Posterior cingulate gyrus (tissue), 11 donors: Measurements from ENCODE around the gene PELI2.

Experiments
- DNase-seq, 10 donors: peaks; one replicate each; pipeline versions ENCODE4 v3.0.0 to v3.0.0-alpha.2; 2020 to 2021; ENCODE audit warnings: mixed read lengths in 3 of 10
- intact Hi-C: fragments of 100-400 bp; cut with DNase I; formaldehyde crosslinking; loops from one replicate; pipeline ENCODE4 v1.15.1; 2023

PELI2 gene

GRCh38 chr14:56136571-56137452 is 18.6 kb downstream of the PELI2 start:
- intact Hi-C loops: no loop called here
- DNase-seq: no peak

- no peak for DNase-seq
- intact Hi-C loops: no loop called here
Measured at GRCh38 chr14:56137453-56137807, 19.2 kb downstream of the PELI2 start.

GRCh38 chr14:56137849-56138248 is 19.6 kb downstream of the PELI2 start:
- DNase-seq: no peak
- intact Hi-C loops: no loop called here

DNA sequence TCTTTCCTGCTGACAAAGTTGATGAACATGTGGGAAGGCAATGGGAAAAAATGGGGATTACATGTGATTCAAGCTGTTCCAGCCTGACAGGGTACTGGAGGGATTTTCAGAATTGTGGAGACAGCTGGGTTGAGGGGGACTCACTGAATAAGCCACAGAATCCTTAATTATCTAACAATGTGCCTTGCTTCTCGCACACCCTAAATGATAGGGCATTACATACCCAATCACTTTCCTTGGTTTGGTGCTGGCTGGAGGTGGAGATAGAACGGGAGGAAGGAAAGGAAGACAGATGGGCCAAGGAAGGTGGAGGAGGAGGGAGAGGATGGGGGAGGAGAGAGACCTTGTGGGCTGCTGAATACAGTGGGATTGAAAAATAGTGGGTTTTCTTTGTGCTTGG is 20.7 kb downstream of the PELI2 start:
- intact Hi-C loops: no loop called here

DNA sequence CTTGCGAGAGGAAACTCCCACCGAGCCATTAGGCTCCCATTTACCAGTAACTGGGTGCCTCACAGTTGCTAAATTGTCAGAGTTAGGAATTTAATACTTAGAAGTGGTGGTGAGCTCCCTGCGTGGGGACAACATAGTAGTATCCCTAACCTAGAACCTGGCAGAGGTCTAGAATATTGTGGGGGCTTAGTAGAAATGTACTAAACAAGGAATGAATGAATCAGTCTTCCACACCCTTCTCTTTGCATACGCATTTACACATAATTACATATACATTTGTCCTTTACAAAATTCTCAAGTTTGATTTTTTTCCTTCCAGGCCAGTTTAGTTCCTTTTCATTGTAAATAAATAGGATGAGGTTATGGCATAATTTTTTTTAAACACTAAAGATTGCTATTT is 24.1 kb downstream of the PELI2 start:
- no peak for DNase-seq
- intact Hi-C loops: no loop called here

More for the DNA sequence above, 20.7 kb downstream of the PELI2 start:
- no peak for DNase-seq

- intact Hi-C loops: no loop called here
- DNase-seq: no peak
Measured at GRCh38 chr14:56143025-56143424, 24.8 kb downstream of the PELI2 start.

- no peak for DNase-seq
- intact Hi-C loops: no loop called here
Measured at GRCh38 chr14:56144176-56144575, 26.0 kb downstream of the PELI2 start.

DNA sequence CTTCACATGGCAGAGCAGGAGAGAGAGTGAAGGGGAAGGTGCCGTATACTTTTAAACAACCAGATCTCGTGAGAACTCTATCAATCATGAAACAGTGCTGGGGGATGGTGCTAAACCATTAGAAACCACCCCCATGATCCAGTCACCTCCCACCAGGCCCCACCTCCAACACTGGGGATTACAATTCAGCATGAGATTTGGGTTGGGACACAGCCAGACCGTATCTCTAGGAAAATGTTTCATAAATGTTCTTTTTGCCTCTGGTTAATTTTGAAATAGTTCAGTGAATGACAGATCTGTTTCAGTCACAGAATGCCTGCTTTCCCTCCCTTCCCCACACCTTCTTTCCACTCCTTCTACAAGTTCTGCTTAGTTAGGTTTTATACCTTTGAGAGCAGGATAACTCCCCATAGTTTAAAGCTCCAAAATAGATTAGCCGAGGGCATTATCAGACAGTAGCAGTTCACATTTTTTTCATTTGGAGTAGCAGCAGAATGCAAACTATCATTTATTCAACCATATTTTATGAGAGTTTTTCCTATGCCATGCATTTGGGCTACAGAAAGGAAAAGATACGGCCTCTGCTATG is 27.1 kb downstream of the PELI2 start:
- intact Hi-C loops: no loop called here
- DNase-seq: no peak

DNA sequence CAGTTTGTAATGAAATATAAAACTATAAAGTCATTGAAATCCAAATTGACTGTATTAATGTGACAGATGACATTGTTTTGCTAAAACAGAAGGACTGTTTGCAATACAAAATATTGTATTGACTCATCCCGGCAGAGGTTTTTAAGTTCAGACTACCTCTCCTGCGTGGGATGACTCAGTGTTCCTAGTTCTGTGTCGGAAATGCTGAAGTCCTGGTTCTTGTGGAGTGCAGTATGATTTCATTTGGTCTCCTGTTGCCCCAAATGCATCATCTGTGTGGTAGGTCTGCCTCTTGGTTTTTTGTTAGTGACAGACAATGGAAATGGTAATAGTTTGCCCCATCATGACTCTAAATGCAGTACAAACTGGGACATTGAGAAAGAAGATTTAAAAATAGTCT is 27.8 kb downstream of the PELI2 start:
- DNase-seq: no peak

GRCh38 chr14:56147449-56147848 is 29.2 kb downstream of the PELI2 start:
- intact Hi-C loops: no loop called here
- no peak for DNase-seq

More for the DNA sequence above, 27.8 kb downstream of the PELI2 start:
- intact Hi-C loops: no loop called here

DNA sequence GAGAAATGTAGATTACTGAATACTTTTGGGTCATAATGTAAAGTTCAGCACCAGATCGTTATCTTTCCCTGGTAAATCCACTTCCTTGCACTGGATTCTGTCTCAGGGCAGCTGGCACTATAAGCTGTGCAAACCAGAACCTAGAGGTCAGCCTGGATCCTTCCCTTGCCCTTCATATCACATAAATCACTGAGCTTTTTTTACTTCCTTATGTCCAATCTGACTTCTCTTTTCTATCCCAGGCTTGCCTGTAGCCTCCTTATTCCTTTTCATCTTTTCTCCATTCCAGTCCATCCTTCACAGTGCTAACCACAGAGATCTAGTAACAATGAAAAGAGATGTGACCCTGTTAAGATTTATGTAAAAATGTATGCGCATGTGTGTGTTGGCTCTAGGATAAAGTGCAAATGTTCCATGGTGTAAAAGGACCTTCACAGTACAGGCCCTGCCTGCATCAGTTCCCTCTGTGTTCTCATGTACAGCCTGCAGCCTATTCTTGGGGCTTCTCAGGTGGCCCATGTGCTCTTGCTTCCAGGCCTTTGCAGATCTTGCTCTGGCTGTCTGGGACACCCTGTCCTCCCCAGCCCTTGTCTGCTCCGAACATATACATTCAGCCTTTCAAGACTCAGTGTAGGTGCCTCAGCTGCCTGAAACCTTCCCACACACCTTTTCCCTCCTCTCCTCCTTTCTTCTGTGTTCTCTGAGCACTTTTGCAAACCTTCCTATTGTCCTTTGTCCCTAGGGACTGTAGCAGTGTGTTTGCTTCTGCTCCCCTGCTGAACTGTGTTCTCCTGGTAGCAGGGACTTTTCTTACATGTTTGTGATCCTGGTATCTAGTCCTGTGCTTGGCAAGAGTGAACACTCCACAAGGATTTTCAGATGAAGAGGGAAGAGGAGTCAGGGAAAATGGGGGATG is 30.0 kb downstream of the PELI2 start:
- no peak for DNase-seq
- intact Hi-C loops: no loop called here

DNA sequence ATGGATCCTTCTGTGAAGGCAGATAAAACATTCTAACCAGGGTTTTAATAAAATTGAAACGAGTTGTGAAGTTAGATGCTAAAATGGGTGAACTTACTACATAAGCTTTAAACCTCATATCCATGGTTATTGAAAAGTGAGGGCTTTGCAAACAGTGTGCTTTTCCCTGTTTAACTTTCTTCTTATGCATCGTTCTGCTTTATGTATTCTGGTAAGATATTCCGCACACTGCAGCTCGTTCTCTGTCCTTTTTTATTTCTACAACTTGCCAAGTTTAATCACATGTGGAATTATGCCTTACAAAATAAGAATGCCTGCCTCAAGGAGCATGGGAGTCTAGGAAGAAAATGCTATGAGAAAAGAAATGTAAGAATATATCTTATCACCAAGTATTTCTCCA is 30.9 kb downstream of the PELI2 start:
- intact Hi-C loops: no loop called here
- no peak for DNase-seq

DNA sequence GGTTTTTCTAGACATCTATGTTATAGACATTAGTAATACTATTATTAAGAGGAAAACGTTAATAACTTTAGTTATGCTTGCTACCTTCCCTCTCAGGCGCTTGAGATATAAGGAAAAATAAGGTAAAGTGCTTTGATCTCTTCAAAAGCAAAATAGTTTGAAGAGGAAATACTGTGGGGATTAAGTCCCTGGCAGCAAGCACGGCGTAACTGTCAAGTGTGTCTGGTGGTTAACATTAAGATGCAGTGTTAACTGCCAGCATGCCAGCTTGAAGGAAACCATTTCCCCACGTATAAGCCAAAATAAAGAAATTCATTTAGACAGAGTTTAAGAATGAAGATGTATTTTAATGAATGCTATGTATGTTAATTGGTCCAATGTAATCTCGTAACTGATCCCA is 31.8 kb downstream of the PELI2 start:
- intact Hi-C loops: no loop called here
- no peak for DNase-seq

DNA sequence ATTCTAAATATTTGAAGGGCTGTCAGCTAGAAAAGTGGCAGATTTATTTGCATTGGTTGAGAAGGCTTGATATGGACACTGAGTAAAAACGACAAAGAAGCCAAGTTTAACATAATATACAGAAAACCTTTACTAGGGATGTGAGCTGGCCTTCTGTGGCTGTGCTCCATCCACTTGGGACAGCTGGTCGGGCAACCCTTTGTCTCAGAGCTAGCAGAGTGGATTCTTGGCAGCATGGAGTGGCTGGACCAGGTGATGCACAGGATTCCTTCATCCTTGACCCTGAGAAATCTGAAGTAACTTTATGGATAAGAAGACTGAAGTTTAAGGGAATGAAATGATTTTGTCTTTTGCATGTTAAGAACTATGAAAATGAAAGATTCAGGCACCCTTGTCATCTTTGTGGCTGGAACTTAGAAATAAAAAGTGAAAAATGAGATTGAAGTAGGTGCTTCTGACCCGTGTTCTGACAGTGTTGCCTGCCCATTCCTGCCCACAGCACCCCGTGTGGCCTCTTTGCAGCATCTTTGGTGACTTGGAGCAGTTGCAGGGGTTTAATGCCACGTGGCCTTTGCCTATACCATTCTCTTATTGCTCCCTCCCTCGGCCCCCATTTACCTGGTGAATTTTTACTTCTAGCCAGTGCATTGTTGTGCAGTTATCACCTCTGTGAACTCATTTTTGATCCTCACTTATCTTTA is 32.6 kb downstream of the PELI2 start:
- DNase-seq: no peak
- intact Hi-C loops: no loop called here

GRCh38 chr14:56152221-56152620 is 34.0 kb downstream of the PELI2 start:
- intact Hi-C loops: no loop called here
- DNase-seq: no peak

- intact Hi-C loops: no loop called here
- no peak for DNase-seq
Measured at GRCh38 chr14:56153267-56153666, 35.1 kb downstream of the PELI2 start.

DNA sequence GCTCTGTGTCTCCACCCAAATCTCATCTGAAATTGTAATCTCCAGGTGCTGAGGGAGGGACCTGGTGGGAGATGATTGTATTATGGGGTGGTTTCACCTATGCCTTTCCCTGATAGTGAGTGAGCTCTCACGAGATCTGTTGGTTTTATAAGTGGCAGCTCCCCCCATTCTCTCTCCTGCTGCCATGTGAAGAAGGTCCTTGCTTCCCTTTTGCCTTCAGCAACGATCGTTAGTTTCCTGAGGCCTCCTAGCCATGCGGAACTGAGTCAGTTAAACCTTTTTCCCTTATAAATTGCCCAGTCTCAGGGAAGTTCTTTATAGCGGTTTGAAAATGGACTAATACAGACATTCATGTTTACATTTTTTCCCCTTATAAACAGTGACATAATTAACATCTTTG is 36.1 kb downstream of the PELI2 start:
- intact Hi-C loops: no loop called here
- DNase-seq: no peak

GRCh38 chr14:56156096-56156495 is 37.9 kb downstream of the PELI2 start:
- intact Hi-C loops: no loop called here
- no peak for DNase-seq

GRCh38 chr14:56159066-56159465 is 40.9 kb downstream of the PELI2 start:
- DNase-seq: no peak
- intact Hi-C loops: no loop called here

GRCh38 chr14:56160088-56160487 is 41.9 kb downstream of the PELI2 start:
- intact Hi-C loops: no loop called here

GRCh38 chr14:56161658-56162057 is 43.4 kb downstream of the PELI2 start:
- intact Hi-C loops: no loop called here

More at GRCh38 chr14:56160088-56160487, 41.9 kb downstream of the PELI2 start:
- DNase-seq: no peak

More at GRCh38 chr14:56161658-56162057, 43.4 kb downstream of the PELI2 start:
- no peak for DNase-seq
